PFSK-1 (cell line): ENCODE results near the gene ACSM4.

Source experiments
- FOXP2 ChIP-seq: optimal IDR thresholded peaks from 2 replicates; pipeline ENCODE3; 2011; ENCODE audit warnings: borderline replicate concordance, control low read depth, inconsistent platforms; ENCODE audit not compliant: insufficient read depth; ENCODE audit errors: extremely low read length, extremely low read depth
- POLR2AphosphoS5 ChIP-seq: IDR thresholded peaks from 2 replicates; pipeline ENCODE4 v1.6.1; 2012; ENCODE audit warnings: low read depth, mild to moderate bottlenecking, control low read depth, low read length, moderate library complexity
- SIN3A ChIP-seq: IDR thresholded peaks from 2 replicates; pipeline ENCODE4 v1.6.1; 2012; ENCODE audit warnings: mild to moderate bottlenecking, low read length, moderate library complexity, borderline replicate concordance; ENCODE audit not compliant: insufficient read depth
- TAF1 ChIP-seq: IDR thresholded peaks from 2 replicates; pipeline ENCODE4 v1.6.1; 2012; ENCODE audit warnings: low read length, control low read depth, borderline replicate concordance; ENCODE audit not compliant: insufficient read depth
- TF ChIP-seq, protein P1 (sequence below), 2 experiments: IDR thresholded peaks; 2 replicates each; pipeline versions ENCODE4 v1.6.1 to v1.8.0; 2011 to 2012; ENCODE audit warnings: low read depth in 2 of 2, low read length in 2 of 2, control low read depth in 1 of 2, inconsistent platforms in 1 of 2, mild to moderate bottlenecking in 1 of 2, moderate library complexity in 1 of 2; ENCODE audit not compliant: insufficient read depth in 1 of 2

ACSM4 gene

DNA sequence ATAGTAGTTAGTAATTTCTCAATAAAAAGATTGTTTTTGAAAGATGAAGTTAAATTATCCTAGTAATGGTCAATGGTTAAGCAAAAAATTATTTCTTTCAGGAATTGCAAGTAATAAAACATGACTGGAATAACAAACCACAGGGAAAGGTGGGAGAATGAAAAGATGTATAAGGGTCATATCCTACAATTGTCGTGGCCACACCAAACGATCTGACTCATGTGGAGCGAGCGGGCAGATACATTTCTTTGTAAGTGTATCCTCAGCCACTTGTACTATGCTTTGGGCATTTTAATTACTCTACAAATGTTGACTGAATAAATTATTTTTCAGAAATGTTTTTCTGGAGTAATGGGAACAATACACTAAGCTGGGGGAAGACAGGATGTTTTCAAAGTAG lies 45.5 kb downstream of the ACSM4 start:
- TF ChIP-seq POLR2AphosphoS5 (no peak), SIN3A (no peak), TAF1 (no peak), FOXP2 (no peak)
- TF ChIP-seq, protein P1, sequence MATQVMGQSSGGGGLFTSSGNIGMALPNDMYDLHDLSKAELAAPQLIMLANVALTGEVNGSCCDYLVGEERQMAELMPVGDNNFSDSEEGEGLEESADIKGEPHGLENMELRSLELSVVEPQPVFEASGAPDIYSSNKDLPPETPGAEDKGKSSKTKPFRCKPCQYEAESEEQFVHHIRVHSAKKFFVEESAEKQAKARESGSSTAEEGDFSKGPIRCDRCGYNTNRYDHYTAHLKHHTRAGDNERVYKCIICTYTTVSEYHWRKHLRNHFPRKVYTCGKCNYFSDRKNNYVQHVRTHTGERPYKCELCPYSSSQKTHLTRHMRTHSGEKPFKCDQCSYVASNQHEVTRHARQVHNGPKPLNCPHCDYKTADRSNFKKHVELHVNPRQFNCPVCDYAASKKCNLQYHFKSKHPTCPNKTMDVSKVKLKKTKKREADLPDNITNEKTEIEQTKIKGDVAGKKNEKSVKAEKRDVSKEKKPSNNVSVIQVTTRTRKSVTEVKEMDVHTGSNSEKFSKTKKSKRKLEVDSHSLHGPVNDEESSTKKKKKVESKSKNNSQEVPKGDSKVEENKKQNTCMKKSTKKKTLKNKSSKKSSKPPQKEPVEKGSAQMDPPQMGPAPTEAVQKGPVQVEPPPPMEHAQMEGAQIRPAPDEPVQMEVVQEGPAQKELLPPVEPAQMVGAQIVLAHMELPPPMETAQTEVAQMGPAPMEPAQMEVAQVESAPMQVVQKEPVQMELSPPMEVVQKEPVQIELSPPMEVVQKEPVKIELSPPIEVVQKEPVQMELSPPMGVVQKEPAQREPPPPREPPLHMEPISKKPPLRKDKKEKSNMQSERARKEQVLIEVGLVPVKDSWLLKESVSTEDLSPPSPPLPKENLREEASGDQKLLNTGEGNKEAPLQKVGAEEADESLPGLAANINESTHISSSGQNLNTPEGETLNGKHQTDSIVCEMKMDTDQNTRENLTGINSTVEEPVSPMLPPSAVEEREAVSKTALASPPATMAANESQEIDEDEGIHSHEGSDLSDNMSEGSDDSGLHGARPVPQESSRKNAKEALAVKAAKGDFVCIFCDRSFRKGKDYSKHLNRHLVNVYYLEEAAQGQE (IDR thresholded peaks at IDR 0.05; ENCODE audit: insufficient read depth in 1 of 2, low read depth in 2 of 2, low read length in 2 of 2) = no peak

- TF ChIP-seq POLR2AphosphoS5 (no peak), TAF1 (no peak), FOXP2 (no peak), SIN3A (no peak)
- TF ChIP-seq, protein P1 (IDR thresholded peaks at IDR 0.05; ENCODE audit: insufficient read depth in 1 of 2, low read depth in 2 of 2, low read length in 2 of 2) = no peak
Measured at GRCh38 chr12:7351177-7351576, 47.3 kb downstream of the ACSM4 start.

DNA sequence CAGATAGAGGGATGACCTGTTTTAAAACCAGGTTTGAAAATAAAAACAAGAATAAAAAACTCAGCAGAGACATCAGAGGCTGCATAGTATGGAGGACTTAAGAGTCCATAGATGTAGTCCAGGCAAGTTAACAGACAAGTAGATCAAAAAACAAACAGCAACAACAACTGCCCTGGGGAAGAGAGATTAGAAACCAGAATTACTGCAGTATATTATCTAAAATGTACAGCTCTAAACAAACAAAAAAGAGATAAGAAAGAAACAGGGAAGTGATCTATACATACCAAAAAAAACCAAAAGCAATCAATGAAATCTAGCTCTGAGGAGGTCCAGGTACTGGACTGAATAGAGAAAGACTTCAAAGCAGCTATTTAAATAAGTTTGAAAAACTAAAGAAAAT lies 48.8 kb downstream of the ACSM4 start:
- TF ChIP-seq TAF1 (no peak), SIN3A (no peak), FOXP2 (no peak), POLR2AphosphoS5 (no peak)
- TF ChIP-seq, protein P1 (IDR thresholded peaks at IDR 0.05; ENCODE audit: insufficient read depth in 1 of 2, low read depth in 2 of 2, low read length in 2 of 2) = no peak

DNA sequence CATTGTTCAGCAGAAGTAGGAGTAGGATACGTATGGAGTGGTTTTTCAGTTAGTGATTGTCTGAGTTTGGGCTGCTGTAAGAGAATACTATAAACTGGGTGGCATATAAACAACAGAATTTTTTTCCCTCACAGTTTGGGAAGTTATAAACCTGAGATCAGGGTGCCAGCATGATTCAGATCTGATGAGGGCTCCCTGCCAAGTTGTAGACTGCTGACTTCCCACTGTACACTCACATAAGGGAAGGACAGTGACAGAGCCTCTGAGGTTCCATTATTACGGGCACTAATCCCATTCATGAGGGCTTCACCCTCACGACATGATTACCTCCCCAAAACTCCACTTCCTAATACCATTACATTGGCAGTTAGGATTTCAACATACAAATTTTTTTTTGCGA lies 50.7 kb downstream of the ACSM4 start:
- TF ChIP-seq, protein P1 (IDR thresholded peaks at IDR 0.05; ENCODE audit: insufficient read depth in 1 of 2, low read depth in 2 of 2, low read length in 2 of 2) = no peak
- TF ChIP-seq TAF1 (no peak), POLR2AphosphoS5 (no peak), SIN3A (no peak), FOXP2 (no peak)

- TF ChIP-seq TAF1 (no peak), SIN3A (no peak), FOXP2 (no peak), POLR2AphosphoS5 (no peak)
- TF ChIP-seq, protein P1 (IDR thresholded peaks at IDR 0.05; ENCODE audit: insufficient read depth in 1 of 2, low read depth in 2 of 2, low read length in 2 of 2) = no peak
Measured at GRCh38 chr12:7361265-7361664, 57.4 kb downstream of the ACSM4 start.
